HG03378 (cell line): Measurements from ENCODE around the gene TRAF4.

Source experiments
- ATAC-seq: cut with Tn5 transposase; IDR thresholded peaks from one replicate; pipeline ENCODE4 v1.9.1; 2021; ENCODE audit warnings: mild to moderate bottlenecking, moderate library complexity; ENCODE audit not compliant: unreplicated experiment

Gene TRAF4

DNA sequence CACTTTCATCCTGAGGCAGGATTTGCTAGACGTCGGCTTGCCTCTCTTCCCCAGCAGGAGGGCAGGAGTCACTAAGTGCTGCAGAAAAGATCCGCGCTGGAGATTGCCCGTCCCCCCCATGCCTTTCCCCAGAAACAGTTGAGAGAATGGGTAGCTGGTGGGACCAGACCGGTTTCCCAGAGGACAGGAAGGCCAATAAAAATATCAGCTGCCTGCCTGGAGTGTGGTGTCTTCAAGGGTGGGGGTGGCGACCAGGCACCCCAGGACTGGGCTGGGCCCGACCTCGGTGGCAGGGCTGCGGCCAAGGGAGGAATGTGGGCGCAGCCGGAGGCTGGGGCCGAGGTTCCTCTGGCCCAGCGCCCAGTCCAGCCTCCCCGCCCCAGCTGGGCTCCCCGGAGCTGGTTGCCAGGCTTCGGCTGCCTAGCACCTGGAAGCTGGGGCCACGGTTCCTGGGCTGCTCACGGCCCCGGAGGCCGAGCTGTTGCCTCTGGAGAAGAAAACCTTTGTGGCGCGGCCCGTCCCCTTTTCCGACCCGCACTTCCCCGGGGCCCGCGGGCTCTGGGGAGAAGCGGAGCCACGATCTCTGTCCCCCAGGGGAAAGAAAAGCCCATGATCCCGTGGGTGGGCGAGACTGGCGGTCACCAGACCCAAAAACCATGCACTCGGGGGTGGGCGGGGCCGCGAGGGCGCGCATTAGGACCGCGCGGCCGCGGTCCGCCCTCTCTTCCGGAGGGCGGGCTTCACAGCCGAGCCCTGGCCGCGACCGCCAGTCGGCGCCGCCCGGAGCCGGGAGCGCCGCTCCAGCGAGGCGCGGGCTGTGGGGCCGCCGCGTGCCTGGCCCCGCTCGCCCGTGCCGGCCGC is at the start of gene TRAF4:
TRAF4 (plus strand) TSS at position 769 of the 861 bp plus-strand sequence. CDS start 102 bp downstream, outside the sequence.
- peak; percentile 38 for ATAC-seq

DNA sequence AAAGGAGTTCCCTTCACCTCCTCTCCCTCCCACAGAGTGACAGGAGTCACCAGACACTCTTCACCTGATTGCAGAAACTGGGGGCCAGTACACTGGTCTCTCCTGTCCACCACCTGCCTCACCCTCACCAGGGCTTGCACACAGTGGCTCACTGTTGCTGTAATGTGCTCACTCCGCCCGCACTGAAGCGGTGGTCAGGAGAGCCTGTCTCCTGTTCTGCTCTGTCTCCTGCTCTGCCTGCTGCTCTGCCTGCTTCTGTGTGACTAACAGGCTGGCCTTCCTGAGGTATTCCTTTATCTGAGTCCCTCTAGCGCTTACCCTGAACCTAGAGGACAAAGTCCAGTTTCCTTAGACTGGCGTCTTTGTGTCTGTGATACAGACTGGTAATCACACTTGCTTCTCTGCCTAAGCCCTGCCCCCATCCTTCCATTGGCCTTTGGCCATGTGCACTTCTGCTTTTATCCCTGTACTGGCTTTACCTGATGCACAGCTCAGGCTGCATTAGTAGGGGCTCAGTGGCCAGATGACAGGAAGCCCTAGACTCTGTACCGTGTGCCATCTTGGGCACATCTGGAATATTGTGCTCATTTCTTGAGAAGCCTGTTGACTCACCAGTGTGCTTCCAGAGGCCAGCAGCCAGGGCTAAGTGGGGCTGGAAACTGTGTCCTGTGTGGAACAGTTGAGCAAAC is 45.4 kb upstream of the TRAF4 start:
- ATAC-seq = no peak

- no peak for ATAC-seq
Observed at GRCh38 chr17:28700278-28700677, 43.5 kb upstream of the TRAF4 start.

- ATAC-seq = no peak
Observed at GRCh38 chr17:28700830-28701492, 42.9 kb upstream of the TRAF4 start.

DNA sequence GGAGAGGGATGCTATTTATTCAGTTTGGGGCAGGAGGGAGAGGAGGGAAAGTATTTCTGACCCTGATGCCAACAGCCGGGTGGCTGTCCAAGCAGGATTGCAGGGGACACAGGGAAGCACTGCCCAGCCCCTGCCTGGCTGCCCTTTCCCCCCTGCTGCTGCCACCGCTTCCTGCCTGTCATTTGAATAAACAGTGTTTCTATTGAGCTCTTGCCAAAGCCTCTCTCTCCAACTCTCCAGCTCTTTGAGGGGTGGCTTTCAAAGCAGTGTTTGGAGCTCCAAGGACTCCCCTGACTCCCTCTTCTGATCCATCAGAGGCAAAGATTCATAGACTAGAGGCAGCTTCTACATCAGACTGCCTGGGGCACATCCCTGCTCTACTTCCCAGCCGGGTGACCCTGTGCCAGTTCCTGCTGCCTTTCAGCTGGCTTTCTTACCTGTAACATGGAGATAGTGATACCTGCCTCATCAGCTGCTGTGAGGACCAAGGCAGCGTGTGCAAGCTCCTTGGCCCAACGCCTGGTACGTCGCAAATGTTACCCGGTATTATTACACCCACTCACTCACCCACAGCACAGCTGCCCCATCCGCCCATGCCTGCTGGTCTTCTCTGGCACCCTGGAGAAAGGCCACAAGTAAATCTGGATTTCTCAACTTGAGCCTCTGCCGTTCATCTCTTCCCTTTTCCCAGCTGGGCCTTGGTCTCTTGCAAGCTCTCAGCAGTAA is 41.6 kb upstream of the TRAF4 start:
- ATAC-seq = no peak

DNA sequence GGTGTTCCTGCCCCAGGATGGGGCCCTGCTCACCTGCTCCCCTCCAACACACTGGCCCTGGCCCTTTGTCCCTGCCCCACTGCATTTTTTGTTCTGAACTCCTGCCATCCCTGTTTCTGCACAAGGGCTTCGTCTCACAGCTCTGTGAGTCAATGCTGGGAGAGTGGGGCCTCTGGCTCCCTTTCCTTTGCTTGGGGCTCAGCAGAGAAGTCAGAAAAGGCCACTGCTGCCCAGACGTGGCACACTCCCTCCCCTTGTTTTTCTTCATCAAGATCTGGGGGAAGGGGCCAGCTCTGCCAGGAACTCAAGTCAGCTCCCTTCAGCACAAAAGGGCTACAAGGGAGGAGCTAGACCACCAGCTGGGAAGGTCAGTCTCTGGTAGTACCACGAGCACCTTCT is 41.1 kb upstream of the TRAF4 start:
- no peak for ATAC-seq

- ATAC-seq = no peak
Observed at GRCh38 chr17:28703552-28704218, 40.1 kb upstream of the TRAF4 start.

GRCh38 chr17:28704219-28704858 is 39.5 kb upstream of the TRAF4 start:
- ATAC-seq = no peak

DNA sequence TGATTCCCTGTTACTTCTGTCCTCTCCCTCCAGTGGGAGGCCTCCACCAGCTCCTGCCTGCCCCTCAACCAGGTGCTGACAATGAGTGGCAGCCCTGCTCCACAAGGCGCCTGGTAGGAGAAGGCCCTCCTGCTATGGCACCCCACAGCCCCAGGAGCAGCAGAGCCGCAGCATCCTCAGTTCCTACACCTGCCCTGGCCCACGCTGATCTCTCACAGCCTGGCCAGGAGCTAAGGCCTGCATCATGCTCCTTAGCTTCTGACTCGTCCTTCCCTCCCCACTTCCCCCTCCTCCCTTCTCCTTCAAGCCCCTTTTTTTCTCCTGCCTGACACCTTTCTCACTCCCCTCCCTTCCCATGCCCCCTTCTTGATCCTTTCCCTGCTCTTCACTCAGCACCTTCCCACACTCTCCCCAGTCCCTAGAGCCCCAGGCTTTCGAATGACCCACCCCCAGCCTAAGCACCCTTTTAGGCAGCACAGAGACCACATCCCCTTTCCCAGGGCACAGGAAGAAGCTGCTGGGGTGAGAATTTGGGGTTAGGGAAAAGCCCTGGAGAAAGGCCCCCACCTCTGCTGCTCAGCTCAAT is 38.6 kb upstream of the TRAF4 start:
- ATAC-seq = no peak

DNA sequence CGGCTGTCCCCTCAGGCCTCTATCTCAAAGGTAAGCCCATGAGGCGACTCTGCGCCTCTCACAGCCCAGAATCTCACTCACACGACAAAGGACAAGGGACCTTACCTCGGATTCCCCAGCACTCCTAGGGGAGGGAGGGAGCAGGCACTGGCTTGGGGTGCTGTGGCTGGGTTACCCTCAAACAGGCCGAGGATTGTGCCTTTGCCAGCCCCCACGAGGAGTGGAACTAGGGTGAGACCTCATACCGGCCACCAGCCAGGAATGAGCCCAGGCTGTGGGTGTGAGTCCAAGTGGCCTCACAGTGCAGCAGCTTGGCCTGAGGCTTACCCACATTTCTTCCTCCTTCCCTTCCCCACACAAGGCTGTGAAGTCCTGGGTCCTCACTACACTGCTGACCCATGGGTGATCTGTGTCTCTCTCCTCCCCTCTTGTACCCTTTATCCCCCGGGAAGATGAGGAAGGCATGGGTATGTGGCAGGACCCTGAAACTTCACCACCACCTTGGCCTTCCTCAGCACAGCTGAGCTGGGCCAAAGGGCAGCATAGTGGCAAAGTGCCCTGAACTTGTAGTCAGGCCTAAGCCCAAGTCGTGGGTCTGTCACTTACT is 38.0 kb upstream of the TRAF4 start:
- ATAC-seq = no peak

GRCh38 chr17:28706471-28707338 is 37.1 kb upstream of the TRAF4 start:
- ATAC-seq = no peak

DNA sequence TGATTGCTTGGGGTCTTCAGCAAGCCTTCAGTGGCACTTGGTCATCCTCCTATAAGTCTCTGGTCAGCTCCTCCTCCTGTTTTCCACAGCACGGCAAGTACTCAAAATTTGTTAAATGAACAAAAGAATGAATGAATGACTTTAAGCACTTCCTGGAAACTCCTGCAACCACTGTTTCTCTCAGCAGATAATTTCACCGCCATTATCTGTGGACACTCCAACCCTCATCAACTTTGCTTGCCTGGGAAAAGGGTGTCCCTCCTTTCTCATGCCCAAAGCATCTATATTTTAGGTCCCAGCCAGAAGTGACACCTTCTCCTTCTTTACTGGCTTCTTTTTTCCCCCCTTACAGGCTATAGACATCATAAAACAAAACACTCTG is 36.5 kb upstream of the TRAF4 start:
- no peak for ATAC-seq

GRCh38 chr17:28710861-28711722 is 32.7 kb upstream of the TRAF4 start:
- peak; percentile 58 for ATAC-seq

GRCh38 chr17:28711723-28712031 is 32.1 kb upstream of the TRAF4 start, which contains the start of gene PROCA1:
Gene PROCA1, minus strand, starts transcription at chr17:28711888. Its CDS starts 228 bp downstream, at chr17:28711660.
- ATAC-seq = no peak

GRCh38 chr17:28712032-28712704 is 31.6 kb upstream of the TRAF4 start:
- ATAC-seq = no peak

GRCh38 chr17:28712705-28713415 is 31.0 kb upstream of the TRAF4 start:
- no peak for ATAC-seq
